HG02870 (cell line): ENCODE measurements around the gene SHISA6.

Experiments
- ATAC-seq: cut with Tn5 transposase; IDR thresholded peaks from one replicate; pipeline ENCODE4 v1.9.1; 2021; ENCODE audit warnings: mild to moderate bottlenecking, moderate library complexity; ENCODE audit not compliant: unreplicated experiment

The SHISA6 gene

GRCh38 chr17:11340803-11341202 is 99.8 kb downstream of the SHISA6 start:
- ATAC-seq, result no peak

- ATAC-seq, result no peak
Observed at GRCh38 chr17:11342138-11342537, 101.1 kb downstream of the SHISA6 start.

- no peak for ATAC-seq
Observed at GRCh38 chr17:11349106-11349505, 108.1 kb downstream of the SHISA6 start.

- no peak for ATAC-seq
Observed at GRCh38 chr17:11351479-11351878, 110.5 kb downstream of the SHISA6 start.

GRCh38 chr17:11353601-11354000 is 112.6 kb downstream of the SHISA6 start:
- ATAC-seq, result no peak

GRCh38 chr17:11356371-11356770 is 115.4 kb downstream of the SHISA6 start:
- ATAC-seq, result no peak

GRCh38 chr17:11363565-11364117 is 122.6 kb downstream of the SHISA6 start:
- no peak for ATAC-seq

- ATAC-seq, result no peak
Observed at GRCh38 chr17:11366272-11366850, 125.3 kb downstream of the SHISA6 start.

GRCh38 chr17:11369575-11369974 is 128.6 kb downstream of the SHISA6 start:
- no peak for ATAC-seq

- no peak for ATAC-seq
Observed at GRCh38 chr17:11372692-11373091, 131.7 kb downstream of the SHISA6 start.

- no peak for ATAC-seq
Observed at GRCh38 chr17:11378506-11378905, 137.5 kb downstream of the SHISA6 start.

- no peak for ATAC-seq
Observed at GRCh38 chr17:11380761-11381160, 139.7 kb downstream of the SHISA6 start.

GRCh38 chr17:11383157-11383556 is 142.1 kb downstream of the SHISA6 start:
- ATAC-seq, result no peak

GRCh38 chr17:11384131-11384530 is 143.1 kb downstream of the SHISA6 start:
- ATAC-seq, result no peak

- ATAC-seq, result no peak
Observed at GRCh38 chr17:11387610-11388009, 146.6 kb downstream of the SHISA6 start.

GRCh38 chr17:11388054-11388453 is 147.0 kb downstream of the SHISA6 start:
- no peak for ATAC-seq

GRCh38 chr17:11389583-11389982 is 148.6 kb downstream of the SHISA6 start:
- ATAC-seq, result no peak

GRCh38 chr17:11391134-11391533 is 150.1 kb downstream of the SHISA6 start:
- no peak for ATAC-seq

GRCh38 chr17:11404431-11405276 is 163.6 kb downstream of the SHISA6 start:
- ATAC-seq, result no peak

- ATAC-seq, result no peak
Observed at GRCh38 chr17:11406716-11407115, 165.7 kb downstream of the SHISA6 start.

GRCh38 chr17:11412654-11413053 is 171.6 kb downstream of the SHISA6 start:
- ATAC-seq, result no peak

GRCh38 chr17:11418342-11418741 is 177.3 kb downstream of the SHISA6 start:
- ATAC-seq, result no peak
